ENCODE measurements around the gene GLS2. TPM values are rescaled to one million over a fixed set of nuclear protein-coding genes. Genes with fewer than 3 reads are reported as not detected.

GLS2 gene
- total and polyA plus RNA-seq, 3 experiments from 2014 or later, result 2.3 to 3.2 (median 2.5) TPM

GRCh38 chr12:56486694-56487093 is 1.3 kb downstream of the GLS2 start:
- POLR2A ChIA-PET, result no interaction called here
- H3K36me3 Mint-ChIP-seq, result peaks cover 0 to 3% (median 0%) of the 10 kb centered on the region in 3 donors

GRCh38 chr12:56484566-56484965 is 3.4 kb downstream of the GLS2 start:
- H3K9me3 Mint-ChIP-seq, result no peaks in the 10 kb centered on the region
- DNase-seq, result no peak
- POLR2A ChIA-PET, result interaction anchor here (0.9 kb wide), 1 partner anchor 152 kb away, joined by 3 read pairs; no protein-coding TSS in a partner anchor
- peaks cover 12 to 20% (median 18%) of the 10 kb centered on the region in 3 donors for H3K4me1 Mint-ChIP-seq
- H3K4me3 Mint-ChIP-seq, result peak overlapping the region in 1 of 7 donors; percentile 51
- peaks cover 2 to 9% of the 10 kb centered on the region in 2 donors for H3K27me3 Mint-ChIP-seq
- CTCF ChIA-PET, result no interaction called here
- H3K4me1 ChIP-seq (ENCODE audit: insufficient read depth, low read length), result peaks cover 10% of the 10 kb centered on the region
- H3K27me3 ChIP-seq (ENCODE audit: insufficient read depth, low read length, poor library complexity, severe bottlenecking), result no peaks in the 10 kb centered on the region
- no peak overlapping the region for H3K4me3 ChIP-seq (ENCODE audit: low read length)
- H3K27ac Mint-ChIP-seq, result peak overlapping the region in 1 of 8 donors; percentile 27
- H3K36me3 Mint-ChIP-seq, result peaks cover 0 to 3% (median 0%) of the 10 kb centered on the region in 3 donors
- no peaks in the 10 kb centered on the region for H3K36me3 ChIP-seq (ENCODE audit: insufficient read depth, low read length)
- H3K9me3 ChIP-seq (ENCODE audit: low read length), result no peaks in the 10 kb centered on the region
- no peak overlapping the region for H3K27ac ChIP-seq (ENCODE audit: low read depth, low read length)

More at GRCh38 chr12:56486694-56487093, 1.3 kb downstream of the GLS2 start:
- H3K4me1 ChIP-seq (ENCODE audit: insufficient read depth, low read length), result peaks cover 10% of the 10 kb centered on the region
- Mint-ChIP-seq H3K4me3 (peak overlapping the region; percentile 75 to 95 (median 89)), H3K9me3 (peaks cover 0 to 1% (median 0%) of the 10 kb centered on the region in 5 donors), H3K27ac (peak overlapping the region in 2 of 8 donors; percentile 2 to 17), H3K4me1 (peaks cover 12 to 20% (median 18%) of the 10 kb centered on the region in 3 donors), H3K27me3 (peaks cover 10 to 29% of the 10 kb centered on the region in 2 donors)
- no peaks in the 10 kb centered on the region for H3K9me3 ChIP-seq (ENCODE audit: low read length)
- H3K27me3 ChIP-seq (ENCODE audit: insufficient read depth, low read length, poor library complexity, severe bottlenecking), result peaks cover 4% of the 10 kb centered on the region
- no peaks in the 10 kb centered on the region for H3K36me3 ChIP-seq (ENCODE audit: insufficient read depth, low read length)
- no peak overlapping the region for H3K4me3 ChIP-seq (ENCODE audit: low read length)
- CTCF ChIA-PET, result interaction anchor here (0.6 kb wide), 1 partner anchor 118 kb away, joined by 3 read pairs; no protein-coding TSS in a partner anchor
- no peak for DNase-seq
- H3K27ac ChIP-seq (ENCODE audit: low read depth, low read length), result no peak overlapping the region

- DNase-seq, result no peak
- Histone ChIP-seq H3K9me3 (ENCODE audit: low read length) (no peaks in the 10 kb centered on the region), H3K27me3 (ENCODE audit: insufficient read depth, low read length, poor library complexity, severe bottlenecking) (no peaks in the 10 kb centered on the region), H3K36me3 (ENCODE audit: insufficient read depth, low read length) (no peaks in the 10 kb centered on the region), H3K4me3 (ENCODE audit: low read length) (no peak overlapping the region), H3K27ac (ENCODE audit: low read depth, low read length) (no peak overlapping the region), H3K4me1 (ENCODE audit: insufficient read depth, low read length) (no peaks in the 10 kb centered on the region)
- Mint-ChIP-seq H3K4me3 (no peak overlapping the region), H3K9me3 (no peaks in the 10 kb centered on the region), H3K27me3 (no peaks in the 10 kb centered on the region), H3K4me1 (no peaks in the 10 kb centered on the region), H3K36me3 (peaks cover 0 to 4% (median 2%) of the 10 kb centered on the region in 3 donors), H3K27ac (no peak overlapping the region)
- ChIA-PET CTCF (interaction anchor here (1.0 to 1.5 kb wide), 2 partner anchors 11 to 16 kb away, joined by 3 read pairs; no protein-coding TSS in a partner anchor), POLR2A (no interaction called here)
These were observed 8.3 kb downstream of the GLS2 start for GRCh38 chr12:56479625-56480024.

- Mint-ChIP-seq H3K27me3 (no peaks in the 10 kb centered on the region), H3K36me3 (peaks cover 0 to 12% (median 2%) of the 10 kb centered on the region in 3 donors), H3K9me3 (no peaks in the 10 kb centered on the region), H3K4me3 (no peak overlapping the region), H3K4me1 (peaks cover 0 to 6% (median 0%) of the 10 kb centered on the region in 3 donors), H3K27ac (peak overlapping the region in 3 of 8 donors; percentile 19 to 55 (median 41))
- no peak overlapping the region for H3K27ac ChIP-seq (ENCODE audit: low read depth, low read length)
- ChIA-PET CTCF (interaction anchor here (1.1 to 1.5 kb wide), 2 partner anchors 13 to 288 kb away, joined by 3 to 5 read pairs; partner anchors contain the start of gene SMARCC2), POLR2A (no interaction called here)
- no peak overlapping the region for H3K4me3 ChIP-seq (ENCODE audit: low read length)
- H3K27me3 ChIP-seq (ENCODE audit: insufficient read depth, low read length, poor library complexity, severe bottlenecking), result no peaks in the 10 kb centered on the region
- DNase-seq, result no peak
- no peaks in the 10 kb centered on the region for H3K4me1 ChIP-seq (ENCODE audit: insufficient read depth, low read length)
- H3K9me3 ChIP-seq (ENCODE audit: low read length), result no peaks in the 10 kb centered on the region
- no peaks in the 10 kb centered on the region for H3K36me3 ChIP-seq (ENCODE audit: insufficient read depth, low read length)
These were observed 10.3 kb downstream of the GLS2 start for GRCh38 chr12:56477521-56478225.

- no peak overlapping the region for H3K4me3 Mint-ChIP-seq
- Histone ChIP-seq H3K36me3 (ENCODE audit: insufficient read depth, low read length) (no peaks in the 10 kb centered on the region), H3K4me3 (ENCODE audit: low read length) (no peak overlapping the region), H3K9me3 (ENCODE audit: low read length) (no peaks in the 10 kb centered on the region), H3K27me3 (ENCODE audit: insufficient read depth, low read length, poor library complexity, severe bottlenecking) (no peaks in the 10 kb centered on the region), H3K4me1 (ENCODE audit: insufficient read depth, low read length) (no peaks in the 10 kb centered on the region), H3K27ac (ENCODE audit: low read depth, low read length) (no peak overlapping the region)
- no peak for DNase-seq
- H3K9me3 Mint-ChIP-seq, result no peaks in the 10 kb centered on the region
- H3K4me1 Mint-ChIP-seq, result peaks cover 0 to 8% (median 2%) of the 10 kb centered on the region in 3 donors
- CTCF ChIA-PET, result interaction anchor here (1.1 to 1.5 kb wide), 2 partner anchors 13 to 287 kb away, joined by 3 to 5 read pairs; partner anchors contain the start of gene SMARCC2
- no peaks in the 10 kb centered on the region for H3K27me3 Mint-ChIP-seq
- peak overlapping the region in 4 of 8 donors; percentile 17 to 43 (median 18) for H3K27ac Mint-ChIP-seq
- POLR2A ChIA-PET, result no interaction called here
- peaks cover 0 to 15% (median 2%) of the 10 kb centered on the region in 3 donors for H3K36me3 Mint-ChIP-seq
These were observed 11.0 kb downstream of the GLS2 start for GRCh38 chr12:56476972-56477432.

GRCh38 chr12:56476143-56476542 is 11.8 kb downstream of the GLS2 start:
- no peak for DNase-seq
- H3K4me1 ChIP-seq (ENCODE audit: insufficient read depth, low read length), result no peaks in the 10 kb centered on the region
- POLR2A ChIA-PET, result no interaction called here
- H3K27me3 ChIP-seq (ENCODE audit: insufficient read depth, low read length, poor library complexity, severe bottlenecking), result no peaks in the 10 kb centered on the region
- H3K27ac Mint-ChIP-seq, result peak overlapping the region in 1 of 8 donors; percentile 47
- H3K9me3 Mint-ChIP-seq, result no peaks in the 10 kb centered on the region
- no peaks in the 10 kb centered on the region for H3K9me3 ChIP-seq (ENCODE audit: low read length)
- peaks cover under 1 to 15% (median 11%) of the 10 kb centered on the region in 3 donors for H3K4me1 Mint-ChIP-seq
- CTCF ChIA-PET, result interaction anchor here (1.5 kb wide), 1 partner anchor 12 kb away, joined by 5 read pairs; no protein-coding TSS in a partner anchor
- H3K27me3 Mint-ChIP-seq, result no peaks in the 10 kb centered on the region
- H3K36me3 ChIP-seq (ENCODE audit: insufficient read depth, low read length), result no peaks in the 10 kb centered on the region
- peaks cover 0 to 17% (median 2%) of the 10 kb centered on the region in 3 donors for H3K36me3 Mint-ChIP-seq
- H3K4me3 Mint-ChIP-seq, result no peak overlapping the region
- H3K4me3 ChIP-seq (ENCODE audit: low read length), result no peak overlapping the region
- H3K27ac ChIP-seq (ENCODE audit: low read depth, low read length), result no peak overlapping the region

GRCh38 chr12:56474389-56474788 is 13.6 kb downstream of the GLS2 start:
- DNase-seq, result no peak
- H3K4me1 ChIP-seq (ENCODE audit: insufficient read depth, low read length), result peaks cover 4% of the 10 kb centered on the region
- POLR2A ChIA-PET, result interaction anchor here (1.5 kb wide), 1 partner anchor 14 kb away, joined by 4 read pairs; the partner anchor contains the start of gene GLS2
- Mint-ChIP-seq H3K4me3 (no peak overlapping the region), H3K27me3 (no peaks in the 10 kb centered on the region), H3K36me3 (peaks cover 0 to 21% (median 4%) of the 10 kb centered on the region in 3 donors), H3K9me3 (no peaks in the 10 kb centered on the region), H3K27ac (peak overlapping the region in 1 of 8 donors; percentile 41), H3K4me1 (peaks cover 11 to 30% (median 23%) of the 10 kb centered on the region in 3 donors)
- CTCF ChIA-PET, result no interaction called here
- H3K36me3 ChIP-seq (ENCODE audit: insufficient read depth, low read length), result no peaks in the 10 kb centered on the region
- H3K4me3 ChIP-seq (ENCODE audit: low read length), result no peak overlapping the region
- no peaks in the 10 kb centered on the region for H3K9me3 ChIP-seq (ENCODE audit: low read length)
- H3K27me3 ChIP-seq (ENCODE audit: insufficient read depth, low read length, poor library complexity, severe bottlenecking), result no peaks in the 10 kb centered on the region
- H3K27ac ChIP-seq (ENCODE audit: low read depth, low read length), result no peak overlapping the region

Measured in CD8-positive, alpha-beta memory T cell (primary cell).